Trophoblast cell (in vitro differentiated cells and primary cell): ENCODE measurements around the gene ELAC2.

ENCODE experiments used
- DNase-seq, 2 donors: peaks; one replicate each; pipeline ENCODE4 v3.0.0-alpha.2; 2016
- H2AFZ ChIP-seq: 2 replicates; pipeline ENCODE4 v1.6.1; 2013; ENCODE audit warnings: low read length, moderate library complexity, mild to moderate bottlenecking; ENCODE audit not compliant: insufficient read depth, poor library complexity
- H2AK5ac ChIP-seq: 2 replicates; pipeline ENCODE4 v1.6.1; 2013; ENCODE audit warnings: mild to moderate bottlenecking, low read length
- H2BK120ac ChIP-seq: 2 replicates; pipeline ENCODE4 v1.6.1; 2013; ENCODE audit warnings: low read length, mild to moderate bottlenecking, moderate library complexity; ENCODE audit not compliant: insufficient read depth, poor library complexity
- H2BK12ac ChIP-seq: 2 replicates; pipeline ENCODE4 v1.6.1; 2013; ENCODE audit warnings: mild to moderate bottlenecking, low read length, moderate library complexity
- H2BK5ac ChIP-seq: 2 replicates; pipeline ENCODE4 v1.6.1; 2013; ENCODE audit warnings: low read length, low read depth, moderate library complexity, mild to moderate bottlenecking; ENCODE audit not compliant: poor library complexity
- H3K14ac ChIP-seq: 2 replicates; pipeline ENCODE4 v1.6.1; 2013; ENCODE audit warnings: mild to moderate bottlenecking, low read length
- H3K18ac ChIP-seq: 2 replicates; pipeline ENCODE4 v1.6.1; 2013; ENCODE audit warnings: mild to moderate bottlenecking, low read length
- H3K23ac ChIP-seq: 2 replicates; pipeline ENCODE4 v1.6.1; 2013; ENCODE audit warnings: low read length
- H3K27ac ChIP-seq: 2 replicates; pipeline ENCODE4 v1.5.1; 2013; ENCODE audit warnings: low read depth, mild to moderate bottlenecking, inconsistent platforms, low read length, moderate library complexity
- H3K27me3 ChIP-seq: 2 replicates; pipeline ENCODE4 v1.6.1; 2013; ENCODE audit warnings: inconsistent platforms, mild to moderate bottlenecking, low read length, moderate library complexity; ENCODE audit not compliant: insufficient read depth
- H3K36me3 ChIP-seq, 2 experiments: 1 replicate in 1 of 2; 2 replicates in 1 of 2; pipeline ENCODE4 v1.6.1; 2013; ENCODE audit warnings: low read length in 2 of 2, mild to moderate bottlenecking in 2 of 2, moderate library complexity in 1 of 2; ENCODE audit not compliant: insufficient read depth in 2 of 2, control insufficient read depth in 1 of 2
- H3K4ac ChIP-seq: 2 replicates; pipeline ENCODE4 v1.6.1; 2013; ENCODE audit warnings: low read depth, mild to moderate bottlenecking, low read length, moderate library complexity
- H3K4me1 ChIP-seq, 2 experiments: 1 replicate in 1 of 2; 2 replicates in 1 of 2; pipeline ENCODE4 v1.6.1; 2013; ENCODE audit warnings: low read length in 2 of 2, mild to moderate bottlenecking in 2 of 2, moderate library complexity in 1 of 2; ENCODE audit not compliant: insufficient read depth in 2 of 2, control insufficient read depth in 1 of 2
- H3K4me2 ChIP-seq: 2 replicates; pipeline ENCODE4 v1.6.1; 2013; ENCODE audit warnings: inconsistent platforms, mild to moderate bottlenecking, low read length, moderate library complexity
- H3K4me3 ChIP-seq: 2 replicates; pipeline ENCODE4 v1.5.1; 2013; ENCODE audit warnings: mild to moderate bottlenecking, low read depth, low read length, inconsistent platforms
- H3K79me1 ChIP-seq: one replicate; pipeline ENCODE4 v1.6.1; 2013; ENCODE audit warnings: low read length
- H3K79me2 ChIP-seq: 2 replicates; pipeline ENCODE4 v1.6.1; 2013; ENCODE audit warnings: low read length, mild to moderate bottlenecking; ENCODE audit not compliant: control insufficient read depth, insufficient read depth, poor library complexity
- H3K9ac ChIP-seq: 2 replicates; pipeline ENCODE4 v1.6.1; 2013; ENCODE audit warnings: mild to moderate bottlenecking, low read length
- H3K9me3 ChIP-seq: 2 replicates; pipeline ENCODE4 v1.6.1; 2013; ENCODE audit warnings: low read depth, mild to moderate bottlenecking, control low read depth, inconsistent platforms, low read length; ENCODE audit not compliant: insufficient read depth
- H4K12ac ChIP-seq: 2 replicates; pipeline ENCODE4 v1.6.1; 2013; ENCODE audit warnings: low read depth, mild to moderate bottlenecking, low read length, moderate library complexity
- H4K8ac ChIP-seq: 2 replicates; pipeline ENCODE4 v1.6.1; 2013; ENCODE audit warnings: low read depth, mild to moderate bottlenecking, low read length, moderate library complexity
- H4K91ac ChIP-seq: one replicate; pipeline ENCODE4 v1.6.1; 2013; ENCODE audit warnings: low read depth, mild to moderate bottlenecking, low read length, moderate library complexity
- WGBS: extraction: QIAGEN DNeasy Blood & Tissue Kit; methylation state at CpG from one replicate; pipeline ENCODE4 v1.1.7; 2013; ENCODE audit warnings: missing lambda C conversion rate; ENCODE audit not compliant: insufficient read length, insufficient coverage; ENCODE audit errors: extremely low coverage; 5-methylcytosine and 5-hydroxymethylcytosine counted together

ELAC2 gene

GRCh38 chr17:12990926-12991325, 26.9 kb downstream of the ELAC2 start:
- H3K23ac ChIP-seq: no peak overlapping the region
- H3K18ac ChIP-seq: no peak overlapping the region
- H3K9ac ChIP-seq: no peak overlapping the region
- no peak overlapping the region for H3K27ac ChIP-seq
- H3K79me1 ChIP-seq: no peaks in the 10 kb centered on the region
- no peak overlapping the region for H2AFZ ChIP-seq
- H3K27me3 ChIP-seq: no peaks in the 10 kb centered on the region
- DNase-seq: no peak
- no peak overlapping the region for H2AK5ac ChIP-seq
- no peaks in the 10 kb centered on the region for H3K79me2 ChIP-seq
- no peak overlapping the region for H2BK5ac ChIP-seq
- no peak overlapping the region for H3K4ac ChIP-seq
- no peak overlapping the region for H2BK120ac ChIP-seq
- no peak overlapping the region for H3K4me2 ChIP-seq
- no peak overlapping the region for H4K8ac ChIP-seq
- H4K91ac ChIP-seq: no peak overlapping the region
- H4K12ac ChIP-seq: no peak overlapping the region
- H3K14ac ChIP-seq: no peak overlapping the region
- no peak overlapping the region for H2BK12ac ChIP-seq
- H3K36me3 ChIP-seq: peaks cover 53 to 57% of the 10 kb centered on the region in 2 experiments
- no CpG with 5 or more reads among the region's 12 CpGs for WGBS
- H3K9me3 ChIP-seq: no peaks in the 10 kb centered on the region
- no peaks in the 10 kb centered on the region for H3K4me1 ChIP-seq
- H3K4me3 ChIP-seq: no peak overlapping the region

GRCh38 chr17:12990041-12990808, 27.6 kb downstream of the ELAC2 start:
- Histone ChIP-seq H4K91ac (no peak overlapping the region), H3K14ac (no peak overlapping the region), H3K4me2 (no peak overlapping the region), H3K79me1 (no peaks in the 10 kb centered on the region), H3K4me1 (no peaks in the 10 kb centered on the region), H2BK5ac (no peak overlapping the region), H3K4ac (no peak overlapping the region), H3K27ac (no peak overlapping the region), H3K23ac (no peak overlapping the region), H2BK12ac (no peak overlapping the region), H3K79me2 (no peaks in the 10 kb centered on the region), H3K4me3 (no peak overlapping the region), H3K18ac (no peak overlapping the region), H2AK5ac (no peak overlapping the region), H3K27me3 (no peaks in the 10 kb centered on the region), H3K36me3 (peaks cover 46 to 50% of the 10 kb centered on the region in 2 experiments), H4K12ac (no peak overlapping the region), H2AFZ (no peak overlapping the region), H4K8ac (no peak overlapping the region), H2BK120ac (no peak overlapping the region), H3K9ac (no peak overlapping the region), H3K9me3 (no peaks in the 10 kb centered on the region)
- WGBS: no CpG with 5 or more reads among the region's 25 CpGs
- DNase-seq: peak in 1 of 2 donors; percentile 6

GRCh38 chr17:12987120-12987519, 30.7 kb downstream of the ELAC2 start:
- H3K4ac ChIP-seq: no peak overlapping the region
- H3K79me1 ChIP-seq: no peaks in the 10 kb centered on the region
- H3K9me3 ChIP-seq: no peaks in the 10 kb centered on the region
- H3K9ac ChIP-seq: no peak overlapping the region
- no peak overlapping the region for H3K14ac ChIP-seq
- no peak overlapping the region for H4K8ac ChIP-seq
- H4K91ac ChIP-seq: no peak overlapping the region
- H2AFZ ChIP-seq: no peak overlapping the region
- H4K12ac ChIP-seq: no peak overlapping the region
- no peak for DNase-seq
- H3K36me3 ChIP-seq: peaks cover 18 to 20% of the 10 kb centered on the region in 2 experiments
- no peak overlapping the region for H3K4me3 ChIP-seq
- H2AK5ac ChIP-seq: no peak overlapping the region
- H3K23ac ChIP-seq: no peak overlapping the region
- H3K18ac ChIP-seq: no peak overlapping the region
- no peak overlapping the region for H3K4me2 ChIP-seq
- no peak overlapping the region for H2BK120ac ChIP-seq
- H3K4me1 ChIP-seq: no peaks in the 10 kb centered on the region
- no peak overlapping the region for H3K27ac ChIP-seq
- H3K27me3 ChIP-seq: no peaks in the 10 kb centered on the region
- H2BK12ac ChIP-seq: no peak overlapping the region
- no peaks in the 10 kb centered on the region for H3K79me2 ChIP-seq
- no CpG with 5 or more reads among the region's 12 CpGs for WGBS
- H2BK5ac ChIP-seq: no peak overlapping the region

- H3K4me2 ChIP-seq: no peak overlapping the region
- WGBS: no CpG with 5 or more reads among the region's 14 CpGs
- DNase-seq: no peak
These were observed 32.2 kb downstream of the ELAC2 start for GRCh38 chr17:12985431-12986293.

More at GRCh38 chr17:12985431-12986293, 32.2 kb downstream of the ELAC2 start:
- Histone ChIP-seq H3K18ac (no peak overlapping the region), H2BK12ac (no peak overlapping the region), H3K27ac (no peak overlapping the region), H3K36me3 (peaks cover 9 to 11% of the 10 kb centered on the region in 2 experiments), H3K9me3 (no peaks in the 10 kb centered on the region), H3K4ac (no peak overlapping the region), H3K27me3 (no peaks in the 10 kb centered on the region), H3K79me2 (no peaks in the 10 kb centered on the region), H2AFZ (no peak overlapping the region), H2BK120ac (no peak overlapping the region), H3K23ac (no peak overlapping the region), H4K91ac (no peak overlapping the region), H3K9ac (no peak overlapping the region), H4K12ac (no peak overlapping the region), H4K8ac (no peak overlapping the region), H3K14ac (no peak overlapping the region), H2BK5ac (no peak overlapping the region), H3K79me1 (no peaks in the 10 kb centered on the region), H3K4me1 (no peaks in the 10 kb centered on the region), H2AK5ac (no peak overlapping the region), H3K4me3 (no peak overlapping the region)
